HG03575 (cell line): ENCODE measurements around the gene AGPAT4.

Experiments used
- ATAC-seq: cut with Tn5 transposase; IDR thresholded peaks from one replicate; pipeline ENCODE4 v1.9.1; 2021; ENCODE audit not compliant: unreplicated experiment, insufficient number of reproducible peaks, low FRiP score; ENCODE audit errors: extremely low read depth

Gene AGPAT4

GRCh38 chr6:161108916-161109315 is 164.9 kb downstream of the AGPAT4 start:
- ATAC-seq, result no peak

GRCh38 chr6:161107779-161108730 is 165.8 kb downstream of the AGPAT4 start:
- no peak for ATAC-seq

DNA sequence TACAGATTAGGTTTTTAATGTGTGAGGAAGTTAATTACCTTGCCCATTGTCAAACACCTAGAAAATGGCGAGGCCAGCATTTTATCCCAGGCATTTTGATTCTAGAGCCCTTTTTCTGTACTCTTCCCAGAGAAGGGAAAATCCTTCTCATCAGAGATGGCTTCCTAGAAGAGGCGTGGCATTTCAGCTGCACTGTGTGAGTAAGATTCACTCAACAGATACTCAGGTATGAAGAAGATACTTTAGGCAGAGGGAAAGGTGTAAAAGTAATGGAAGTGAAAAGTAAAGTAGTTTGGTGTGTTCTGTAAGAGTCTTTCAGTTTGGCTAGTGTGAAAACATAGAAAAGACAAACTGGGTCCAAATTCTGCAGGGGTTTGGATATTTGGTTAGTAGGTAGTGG is 168.5 kb downstream of the AGPAT4 start:
- ATAC-seq, result no peak

- no peak for ATAC-seq
Measured at GRCh38 chr6:161104966-161105365, 168.9 kb downstream of the AGPAT4 start.

- no peak for ATAC-seq
Measured at GRCh38 chr6:161103475-161103874, 170.4 kb downstream of the AGPAT4 start.

GRCh38 chr6:161101517-161101916 is 172.3 kb downstream of the AGPAT4 start:
- ATAC-seq, result no peak

GRCh38 chr6:161100072-161100471 is 173.8 kb downstream of the AGPAT4 start:
- no peak for ATAC-seq

DNA sequence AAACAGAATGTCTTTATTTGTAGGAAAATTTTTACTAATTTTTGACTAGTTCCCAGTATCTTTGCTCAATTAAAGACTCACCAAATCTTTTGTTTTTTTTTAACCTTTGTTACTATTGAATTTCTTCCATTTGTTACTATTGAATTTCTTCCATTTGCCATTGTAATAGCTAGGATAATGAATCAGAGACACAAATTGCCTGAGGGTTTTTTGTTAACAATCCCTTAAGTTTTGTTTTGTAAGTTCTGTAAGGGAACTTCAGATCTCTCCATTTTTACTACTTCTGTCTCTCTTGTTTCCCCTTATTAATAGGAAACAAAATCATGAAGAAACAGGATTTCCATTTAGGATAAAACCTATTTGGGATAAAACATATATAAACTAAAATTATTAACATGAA is 177.9 kb downstream of the AGPAT4 start:
- ATAC-seq, result no peak

- no peak for ATAC-seq
Measured at GRCh38 chr6:161094955-161095354, 178.9 kb downstream of the AGPAT4 start.

GRCh38 chr6:161091972-161092701 is 181.7 kb downstream of the AGPAT4 start:
- ATAC-seq, result no peak

- no peak for ATAC-seq
Measured at GRCh38 chr6:161091151-161091550, 182.7 kb downstream of the AGPAT4 start.

DNA sequence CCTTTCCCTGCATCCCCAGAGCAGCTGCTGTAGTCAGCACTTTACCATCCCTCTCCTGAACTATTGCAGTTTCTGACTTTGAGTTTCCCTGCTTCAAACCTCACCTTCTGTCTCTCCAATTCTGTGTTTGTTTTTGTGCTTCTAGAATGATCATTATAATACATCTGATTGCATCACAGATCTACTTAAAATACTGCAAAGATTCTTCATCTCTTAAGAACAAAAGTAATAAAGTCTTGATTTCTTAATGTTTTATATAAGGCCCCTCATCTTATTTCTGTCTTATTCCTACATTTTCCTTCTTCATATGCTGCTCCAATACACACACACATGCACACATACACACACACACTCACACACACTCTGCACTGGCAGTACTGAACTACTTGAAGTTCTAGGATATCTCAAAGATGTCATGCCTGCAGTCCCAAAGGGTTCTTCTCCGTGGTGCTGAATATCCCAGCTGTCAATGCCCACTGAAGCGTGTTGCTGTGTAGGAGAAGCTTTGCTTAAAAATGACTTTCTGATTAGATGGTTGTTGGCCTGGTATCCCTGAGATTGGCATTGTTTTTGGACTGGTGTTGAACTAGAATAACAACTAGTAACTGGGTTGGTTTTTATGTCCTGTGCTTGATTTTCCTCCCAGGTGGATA is 185.1 kb downstream of the AGPAT4 start:
- no peak for ATAC-seq

GRCh38 chr6:161085246-161085645 is 188.6 kb downstream of the AGPAT4 start:
- no peak for ATAC-seq

DNA sequence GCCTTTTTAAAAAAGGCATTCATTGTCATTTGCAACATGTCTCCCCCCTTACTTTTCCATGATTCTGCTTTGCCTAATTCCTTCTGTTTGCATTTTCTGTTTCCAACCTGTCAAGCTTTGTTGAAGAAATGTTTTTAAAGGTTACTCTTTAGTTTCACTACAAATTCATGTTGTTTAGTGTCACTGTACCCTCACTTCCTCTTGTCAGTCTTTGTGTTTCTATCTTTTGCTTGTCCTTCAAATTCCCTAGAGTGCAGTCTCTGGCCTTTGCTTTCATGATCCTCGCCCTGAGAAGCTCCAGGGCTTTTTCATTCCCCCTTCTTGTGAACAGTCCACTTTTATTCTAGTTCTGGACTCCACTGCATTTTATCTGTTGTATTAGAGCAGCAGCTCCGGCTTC is 191.6 kb downstream of the AGPAT4 start:
- no peak for ATAC-seq

DNA sequence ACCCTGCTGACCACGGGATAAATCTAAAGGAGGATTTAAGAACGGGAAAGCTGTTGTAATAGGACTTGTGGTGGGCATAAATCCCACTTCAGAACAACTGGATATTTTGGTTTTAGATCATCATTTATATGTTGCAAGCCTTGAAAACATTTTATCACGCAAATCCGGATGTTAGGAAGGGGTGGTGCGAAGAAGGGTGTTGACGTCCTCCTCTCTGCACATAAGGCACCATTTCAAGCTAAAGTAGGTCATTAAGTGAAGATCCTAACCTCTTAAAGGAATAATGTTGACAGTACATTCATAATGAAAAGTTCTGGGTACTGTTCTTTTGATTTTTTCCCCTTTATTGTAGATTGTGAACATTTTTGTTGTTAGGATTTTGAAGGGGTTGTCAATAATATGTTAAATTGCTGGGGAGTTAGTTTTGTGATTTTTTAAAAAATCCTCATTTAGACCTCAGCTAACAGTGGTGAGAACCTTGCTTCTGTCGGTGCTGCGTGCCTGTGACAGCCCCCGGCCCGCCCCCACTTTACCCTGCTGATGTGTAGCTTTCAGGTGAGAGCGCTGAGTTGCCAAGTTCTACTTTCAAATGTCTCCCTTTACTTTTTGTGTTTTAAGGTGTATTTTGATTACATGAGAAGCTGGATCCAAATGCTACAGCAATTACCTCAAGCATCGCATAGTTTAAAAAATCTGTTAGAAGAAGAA is 193.4 kb downstream of the AGPAT4 start:
- ATAC-seq, result no peak
